A673 (cell line): ENCODE data around the gene TESPA1. TPM values are rescaled to one million over a fixed set of nuclear protein-coding genes. Genes with fewer than 3 reads are reported as not detected.

Experiments used
- BruUV-seq: library from RNA; stranded (reverse); fragments of 400-500 nt; replicated peaks from 2 replicates; lab custom pipeline; 2021; lab: Mats Ljungman, UMichigan
- CTCF ChIA-PET: fragments of 300-600 bp; sonication (Branson Sonifier 250); formaldehyde crosslinking; loops from one replicate; lab custom pipeline; 2022; ENCODE audit warnings: antibody characterized with exemption; lab: Charles Lee
- POLR2A ChIA-PET: fragments of 300-600 bp; sonication (Branson Sonifier 250); formaldehyde crosslinking; loops from one replicate; lab custom pipeline; 2022; ENCODE audit warnings: antibody characterized with exemption; ENCODE audit not compliant: low non-redundant PET; lab: Charles Lee
- DNase-seq: peaks from one replicate; pipeline ENCODE4 v3.0.0-alpha.2; 2015; ENCODE audit warnings: low spot score
- H3K27ac ChIP-seq: fragments of 200-600 bp; sonication (generic); 2 replicates; pipeline ENCODE4 v1.5.1; 2016; ENCODE audit warnings: mixed run types, low read depth, mild to moderate bottlenecking, mixed read lengths, antibody characterized with exemption, low read length; ENCODE audit not compliant: poor library complexity, severe bottlenecking
- H3K27me3 ChIP-seq: fragments of 200-600 bp; sonication (generic); replicated peaks from 2 replicates; pipeline ENCODE4 v1.6.1; 2017; ENCODE audit warnings: mixed run types, low read depth, mild to moderate bottlenecking, mixed read lengths, antibody characterized with exemption, low read length; ENCODE audit not compliant: insufficient read depth, poor library complexity
- H3K36me3 ChIP-seq: fragments of 200-600 bp; sonication (generic); 2 replicates; pipeline ENCODE4 v1.6.1; 2016; ENCODE audit warnings: mixed run types, mild to moderate bottlenecking, mixed read lengths, antibody characterized with exemption, low read length; ENCODE audit not compliant: insufficient read depth, poor library complexity, severe bottlenecking
- H3K4me1 ChIP-seq: fragments of 200-600 bp; sonication (generic); 2 replicates; pipeline ENCODE4 v1.6.1; 2017; ENCODE audit warnings: mixed run types, mild to moderate bottlenecking, mixed read lengths, antibody characterized with exemption, low read length; ENCODE audit not compliant: insufficient read depth, poor library complexity, severe bottlenecking
- H3K4me3 ChIP-seq: fragments of 200-600 bp; sonication (generic); 2 replicates; pipeline ENCODE4 v1.5.1; 2016; ENCODE audit warnings: low read depth, mixed run types, mild to moderate bottlenecking, mixed read lengths, low read length; ENCODE audit not compliant: poor library complexity, severe bottlenecking
- H3K9me3 ChIP-seq: fragments of 200-600 bp; sonication (generic); 2 replicates; pipeline ENCODE4 v1.6.1; 2016; ENCODE audit warnings: mixed run types, low read depth, mild to moderate bottlenecking, mixed read lengths, antibody characterized with exemption, low read length; ENCODE audit not compliant: poor library complexity, severe bottlenecking
- CTCF ChIP-seq: fragments of 300-800, 200-600 bp; sonication (generic); conservative IDR thresholded peaks from 2 replicates; pipeline ENCODE4 v1.5.1; 2017; ENCODE audit warnings: low read depth, mild to moderate bottlenecking, antibody characterized with exemption, low read length, moderate library complexity, mixed read lengths
- EZH2 ChIP-seq: fragments of 200-600 bp; sonication (generic); IDR thresholded peaks from 2 replicates; pipeline ENCODE4 v1.6.1; 2017; ENCODE audit warnings: borderline replicate concordance, low read depth, mild to moderate bottlenecking, mixed read lengths, antibody characterized with exemption, low read length; ENCODE audit not compliant: poor library complexity, severe bottlenecking
- intact Hi-C: fragments of 100-400 bp; cut with micrococcal nuclease; formaldehyde crosslinking; loops from one replicate; pipeline ENCODE4 v1.10.0; 2022; ENCODE audit not compliant: unreplicated experiment
- total RNA-seq: library from RNA; stranded (reverse); gene quantifications from 2 replicates; pipeline ENCODE4 v1.2.3, GENCODE V29; 2021

The TESPA1 gene
- total RNA-seq, 1 experiment from 2014 or later = not detected

GRCh38 chr12:54983536-54984101 is 943 bp downstream of the TESPA1 start:
- H3K36me3 ChIP-seq = no peaks in the 10 kb centered on the region
- H3K4me3 ChIP-seq = no peak overlapping the region
- no peak for DNase-seq
- intact Hi-C loops = no loop called here
- no peaks in the 10 kb centered on the region for H3K4me1 ChIP-seq
- ChIA-PET POLR2A (no interaction called here), CTCF (no interaction called here)
- no peaks in the 10 kb centered on the region for H3K27me3 ChIP-seq
- BruUV-seq = no TSS peak
- no peak for TF ChIP-seq CTCF
- no peaks in the 10 kb centered on the region for H3K9me3 ChIP-seq
- no peak overlapping the region for H3K27ac ChIP-seq

GRCh38 chr12:54981796-54982195 is 2.8 kb downstream of the TESPA1 start:
- no TSS peak for BruUV-seq
- intact Hi-C loops = no loop called here
- Histone ChIP-seq H3K27me3 (no peaks in the 10 kb centered on the region), H3K9me3 (no peaks in the 10 kb centered on the region), H3K4me1 (no peaks in the 10 kb centered on the region), H3K4me3 (no peak overlapping the region), H3K27ac (no peak overlapping the region), H3K36me3 (no peaks in the 10 kb centered on the region)
- POLR2A ChIA-PET = no interaction called here
- TF ChIP-seq CTCF (no peak), EZH2 (no peak)
- CTCF ChIA-PET = no interaction called here
- no peak for DNase-seq

- no peaks in the 10 kb centered on the region for H3K9me3 ChIP-seq
- CTCF ChIA-PET = no interaction called here
- H3K4me1 ChIP-seq = no peaks in the 10 kb centered on the region
- TF ChIP-seq CTCF (no peak), EZH2 (no peak)
- no peaks in the 10 kb centered on the region for H3K27me3 ChIP-seq
- BruUV-seq = no TSS peak
- H3K4me3 ChIP-seq = no peak overlapping the region
- POLR2A ChIA-PET = no interaction called here
- no peak for DNase-seq
- H3K36me3 ChIP-seq = no peaks in the 10 kb centered on the region
- H3K27ac ChIP-seq = no peak overlapping the region
- intact Hi-C loops = no loop called here
Observed at GRCh38 chr12:54980341-54980740, 4.2 kb downstream of the TESPA1 start.
